Prostate gland (tissue), 2 donors: ENCODE results near the gene PLCD3.

Experiments
- CTCF ChIP-seq, 4 experiments: fragments of 200-600 bp in 2 of 4; fragments of 450-650 bp in 2 of 4; sonication (generic) in 2 of 4; IDR thresholded peaks; 1 replicate in 3 of 4; 2 replicates in 1 of 4; pipeline ENCODE4 v1.5.1; 2016 to 2019; ENCODE audit warnings: antibody characterized with exemption in 4 of 4, mild to moderate bottlenecking in 2 of 4, moderate library complexity in 2 of 4
- POLR2A ChIP-seq: fragments of 450-650 bp; IDR thresholded peaks from one replicate; pipeline ENCODE4 v1.6.1; 2016; ENCODE audit warnings: antibody characterized with exemption, mild to moderate bottlenecking

DNA sequence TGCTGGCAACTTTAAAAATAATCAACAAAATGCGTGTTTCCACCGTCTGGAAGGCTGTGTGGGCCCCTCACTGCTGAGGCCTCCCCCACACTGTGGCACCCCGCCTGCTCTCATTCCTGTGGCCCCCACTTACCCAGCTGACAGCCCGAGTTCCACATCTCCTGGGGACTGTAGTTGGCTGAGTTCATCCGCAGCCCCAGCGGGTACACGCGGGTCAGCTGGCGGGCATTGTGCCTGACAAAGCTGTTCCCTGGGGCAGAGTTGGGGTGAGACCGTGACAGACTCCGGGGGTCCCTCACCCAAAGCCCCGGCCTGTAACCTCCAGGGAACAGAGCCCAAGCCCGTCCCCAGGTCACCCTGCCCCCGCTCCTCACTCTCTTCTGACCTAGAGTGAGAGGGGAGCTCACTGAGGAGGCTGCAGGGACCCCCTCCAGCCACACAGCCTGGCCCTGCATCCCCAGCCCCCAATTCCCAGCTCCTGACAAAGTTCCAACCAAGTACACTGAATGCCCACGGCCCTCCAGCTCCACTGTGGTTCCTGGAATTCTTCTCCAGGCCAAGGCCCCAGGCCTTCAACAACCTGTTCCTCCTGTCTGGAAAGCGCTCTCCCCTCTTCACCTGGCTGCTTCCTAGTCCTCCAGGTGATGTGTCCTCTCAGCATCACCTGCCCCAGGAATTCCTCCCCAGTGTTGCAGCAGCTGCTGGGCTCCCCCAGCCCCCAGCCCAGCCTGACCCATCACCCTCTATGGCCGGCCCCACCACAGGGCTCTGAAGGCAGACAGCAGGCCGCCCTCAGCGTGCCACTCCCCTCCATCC lies 18.0 kb downstream of the PLCD3 start:
- TF ChIP-seq POLR2A (no peak), CTCF (IDR thresholded peaks at IDR 0.05) (no peak)
